H9 (cell line): ENCODE data around the gene DCDC1. TPM values are rescaled to one million over a fixed set of nuclear protein-coding genes. Genes with fewer than 3 reads are reported as not detected.

Source experiments
- DNase-seq: peaks from one replicate; pipeline ENCODE4 v3.0.0-alpha.2; 2017
- H2AFZ ChIP-seq: one replicate; pipeline ENCODE4 v1.6.1; 2013; ENCODE audit warnings: mild to moderate bottlenecking, low read length, control low read depth, moderate library complexity
- H2AK5ac ChIP-seq: 2 replicates; pipeline ENCODE4 v1.6.1; 2013; ENCODE audit warnings: low read length, control low read depth, mixed read lengths; ENCODE audit not compliant: insufficient read length
- H2BK120ac ChIP-seq: one replicate; pipeline ENCODE4 v1.6.1; 2013; ENCODE audit warnings: low read depth, mild to moderate bottlenecking, low read length, control low read depth, inconsistent platforms; ENCODE audit not compliant: poor library complexity, severe bottlenecking
- H2BK12ac ChIP-seq: 2 replicates; pipeline ENCODE4 v1.6.1; 2013; ENCODE audit warnings: low read length, control low read depth, mixed read lengths, low read depth; ENCODE audit not compliant: insufficient read length
- H2BK15ac ChIP-seq: 2 replicates; pipeline ENCODE4 v1.6.1; 2013; ENCODE audit warnings: low read depth, low read length, control low read depth
- H2BK20ac ChIP-seq: one replicate; pipeline ENCODE4 v1.6.1; 2013; ENCODE audit warnings: low read depth, mild to moderate bottlenecking, low read length, control low read depth, inconsistent platforms; ENCODE audit not compliant: poor library complexity, severe bottlenecking
- H2BK5ac ChIP-seq: 2 replicates; pipeline ENCODE4 v1.6.1; 2013; ENCODE audit warnings: low read length, control low read depth, mixed read lengths; ENCODE audit not compliant: insufficient read length
- H3K14ac ChIP-seq: 2 replicates; pipeline ENCODE4 v1.6.1; 2013; ENCODE audit warnings: low read length, control low read depth; ENCODE audit not compliant: insufficient read depth
- H3K18ac ChIP-seq: 2 replicates; pipeline ENCODE4 v1.6.1; 2013; ENCODE audit warnings: low read depth, mild to moderate bottlenecking, mixed read lengths, low read length, control low read depth; ENCODE audit not compliant: insufficient read length
- H3K23ac ChIP-seq: 2 replicates; pipeline ENCODE4 v1.6.1; 2013; ENCODE audit warnings: low read length, control low read depth, mixed read lengths, low read depth; ENCODE audit not compliant: insufficient read length
- H3K23me2 ChIP-seq: 2 replicates; pipeline ENCODE4 v1.6.1; 2013; ENCODE audit warnings: low read depth, mild to moderate bottlenecking, mixed read lengths, low read length, control low read depth; ENCODE audit not compliant: insufficient read length, poor library complexity, severe bottlenecking
- H3K27ac ChIP-seq: 2 replicates; pipeline ENCODE4 v1.5.1; 2013; ENCODE audit warnings: low read length, control low read depth, mixed read lengths, low read depth; ENCODE audit not compliant: insufficient read length
- H3K27me3 ChIP-seq: 2 replicates; pipeline ENCODE4 v1.6.1; 2013; ENCODE audit warnings: low read length, control low read depth, inconsistent platforms; ENCODE audit not compliant: insufficient read depth
- H3K4ac ChIP-seq: 2 replicates; pipeline ENCODE4 v1.6.1; 2013; ENCODE audit warnings: low read depth, mild to moderate bottlenecking, control low read depth, inconsistent platforms, low read length, moderate library complexity
- H3K4me1 ChIP-seq: 2 replicates; pipeline ENCODE4 v1.6.1; 2013; ENCODE audit warnings: low read length, control low read depth, inconsistent platforms; ENCODE audit not compliant: insufficient read depth
- H3K4me2 ChIP-seq: 2 replicates; pipeline ENCODE4 v1.6.1; 2013; ENCODE audit warnings: low read length, control low read depth, mixed read lengths; ENCODE audit not compliant: insufficient read length, insufficient read depth
- H3K56ac ChIP-seq: 2 replicates; pipeline ENCODE4 v1.6.1; 2013; ENCODE audit warnings: low read depth, mild to moderate bottlenecking, mixed read lengths, low read length, control low read depth; ENCODE audit not compliant: insufficient read length
- H3K79me1 ChIP-seq: 2 replicates; pipeline ENCODE4 v1.6.1; 2013; ENCODE audit warnings: low read depth, mild to moderate bottlenecking, moderate library complexity, low read length, control low read depth, inconsistent platforms; ENCODE audit not compliant: insufficient read depth, poor library complexity, severe bottlenecking
- H3K79me2 ChIP-seq: 2 replicates; pipeline ENCODE4 v1.6.1; 2013; ENCODE audit warnings: low read length, control low read depth, inconsistent platforms; ENCODE audit not compliant: insufficient read depth
- H3K9ac ChIP-seq: 2 replicates; pipeline ENCODE4 v1.6.1; 2013; ENCODE audit warnings: low read length, control low read depth, mixed read lengths; ENCODE audit not compliant: insufficient read length; ENCODE audit errors: extremely low read depth
- H3K9me3 ChIP-seq: one replicate; pipeline ENCODE4 v1.6.1; 2013; ENCODE audit warnings: low read depth, low read length, inconsistent platforms; ENCODE audit not compliant: control insufficient read depth
- H3T11ph ChIP-seq: one replicate; pipeline ENCODE4 v1.6.1; 2013; ENCODE audit warnings: mild to moderate bottlenecking, low read length, control low read depth, inconsistent platforms
- H4K20me1 ChIP-seq: one replicate; pipeline ENCODE4 v1.6.1; 2013; ENCODE audit not compliant: control insufficient read depth, insufficient read length, insufficient read depth
- H4K5ac ChIP-seq: 2 replicates; pipeline ENCODE4 v1.6.1; 2013; ENCODE audit warnings: low read depth, mild to moderate bottlenecking, mixed read lengths, low read length, control low read depth; ENCODE audit not compliant: insufficient read length
- H4K8ac ChIP-seq: replicated peaks from 2 replicates; pipeline ENCODE4 v1.6.1; 2013; ENCODE audit warnings: low read length, control low read depth, mixed read lengths, low read depth; ENCODE audit not compliant: insufficient read length
- H4K91ac ChIP-seq: 2 replicates; pipeline ENCODE4 v1.6.1; 2013; ENCODE audit warnings: low read depth, mild to moderate bottlenecking, moderate library complexity, mixed read lengths, low read length, control low read depth; ENCODE audit not compliant: insufficient read length
- H3K27ac Mint-ChIP-seq, 3 experiments: 2 replicates in 2 of 3; 3 replicates in 1 of 3; pipeline ENCODE4 v1.8.0; 2020 to 2021; ENCODE audit warnings: mixed read lengths in 3 of 3, mild to moderate bottlenecking in 1 of 3, moderate library complexity in 1 of 3
- H3K27me3 Mint-ChIP-seq: 2 replicates; pipeline ENCODE4 v1.8.0; 2021; ENCODE audit warnings: low read depth, mild to moderate bottlenecking, moderate library complexity, mixed read lengths
- H3K36me3 Mint-ChIP-seq, 3 experiments: 2 replicates in 2 of 3; 3 replicates in 1 of 3; pipeline ENCODE4 v1.8.0; 2020 to 2021; ENCODE audit warnings: low read depth in 3 of 3, mixed read lengths in 3 of 3; ENCODE audit not compliant: insufficient read depth in 1 of 3
- H3K4me1 Mint-ChIP-seq, 2 experiments: 2 replicates each; pipeline ENCODE4 v1.8.0; 2020; ENCODE audit warnings: mixed read lengths in 2 of 2
- H3K4me3 Mint-ChIP-seq, 2 experiments: 2 replicates in 1 of 2; 3 replicates in 1 of 2; pipeline ENCODE4 v1.8.0; 2020 to 2021; ENCODE audit warnings: mild to moderate bottlenecking in 2 of 2, mixed read lengths in 2 of 2, moderate library complexity in 1 of 2
- H3K9me3 Mint-ChIP-seq, 2 experiments: 2 replicates in 1 of 2; 3 replicates in 1 of 2; pipeline ENCODE4 v1.8.0; 2020; ENCODE audit warnings: mild to moderate bottlenecking in 2 of 2, mixed read lengths in 2 of 2, moderate library complexity in 1 of 2
- CTCF ChIP-seq: fragments of 200-600 bp; sonication (generic); conservative IDR thresholded peaks from 3 replicates; pipeline ENCODE4 v1.8.0; 2021; ENCODE audit warnings: antibody characterized with exemption, mild to moderate bottlenecking
- WGBS: extraction: QIAGEN DNeasy Blood & Tissue Kit; methylation state at CpG from one replicate; pipeline ENCODE4 v1.1.7; 2013; ENCODE audit warnings: missing lambda C conversion rate, low lambda C conversion rate, mixed read lengths; ENCODE audit not compliant: insufficient read length; ENCODE audit errors: extremely low coverage; 5-methylcytosine and 5-hydroxymethylcytosine counted together
- total RNA-seq: library from RNA; stranded (reverse); gene quantifications from 2 replicates; pipeline ENCODE4 v1.2.1, GENCODE V29; 2021

Gene DCDC1
- total RNA-seq, 1 experiment from 2014 or later, result 0.09 TPM

GRCh38 chr11:31361743-31362142 lies 7.8 kb downstream of the DCDC1 start:
- no peaks in the 10 kb centered on the region for H3K27me3 ChIP-seq
- no peak overlapping the region for H2BK120ac ChIP-seq
- H4K91ac ChIP-seq, result no peak overlapping the region
- no peak overlapping the region for H3K9ac ChIP-seq
- no peaks in the 10 kb centered on the region for H3K36me3 Mint-ChIP-seq
- no peak for DNase-seq
- no peak overlapping the region for H2BK15ac ChIP-seq
- H2BK12ac ChIP-seq, result no peak overlapping the region
- no peak overlapping the region for H3K27ac ChIP-seq
- H4K5ac ChIP-seq, result no peak overlapping the region
- no peaks in the 10 kb centered on the region for H3K79me2 ChIP-seq
- H3K18ac ChIP-seq, result no peak overlapping the region
- WGBS, result no CpG with 5 or more reads among the region's 4 CpGs
- H4K20me1 ChIP-seq, result no peaks in the 10 kb centered on the region
- H3K27me3 Mint-ChIP-seq, result peaks cover under 1% of the 10 kb centered on the region
- H3K4me1 Mint-ChIP-seq, result 0 out of 4 replicates have a peak, but pooled peaks cover 0 to 2% of the 10 kb centered on the region in 2 experiments
- no peaks in the 10 kb centered on the region for H3K9me3 Mint-ChIP-seq
- H3K9me3 ChIP-seq, result no peaks in the 10 kb centered on the region
- H2BK5ac ChIP-seq, result no peak overlapping the region
- H4K8ac ChIP-seq, result no peak overlapping the region
- H3K23ac ChIP-seq, result no peak overlapping the region
- H3K23me2 ChIP-seq, result no peaks in the 10 kb centered on the region
- H3K56ac ChIP-seq, result no peak overlapping the region
- H3K27ac Mint-ChIP-seq, result no peak overlapping the region
- no peak overlapping the region for H3K4me3 Mint-ChIP-seq
- no peak overlapping the region for H3K14ac ChIP-seq
- H3T11ph ChIP-seq, result no peak overlapping the region
- H2AK5ac ChIP-seq, result no peak overlapping the region
- H2BK20ac ChIP-seq, result no peak overlapping the region
- H2AFZ ChIP-seq, result no peak overlapping the region
- H3K4me1 ChIP-seq, result no peaks in the 10 kb centered on the region
- TF ChIP-seq CTCF, result no peak
- no peak overlapping the region for H3K4me2 ChIP-seq
- no peaks in the 10 kb centered on the region for H3K79me1 ChIP-seq
- no peak overlapping the region for H3K4ac ChIP-seq
